ENCODE results near the gene MINDY1. TPM values are rescaled to one million over a fixed set of nuclear protein-coding genes. Genes with fewer than 3 reads are reported as not detected.
A peak's percentile ranks its signal among the peaks of the same experiment; 100 is the strongest.

MINDY1 gene
- total RNA-seq, 2 experiments from 2014 or later, result 16.4 to 18.3 TPM

DNA sequence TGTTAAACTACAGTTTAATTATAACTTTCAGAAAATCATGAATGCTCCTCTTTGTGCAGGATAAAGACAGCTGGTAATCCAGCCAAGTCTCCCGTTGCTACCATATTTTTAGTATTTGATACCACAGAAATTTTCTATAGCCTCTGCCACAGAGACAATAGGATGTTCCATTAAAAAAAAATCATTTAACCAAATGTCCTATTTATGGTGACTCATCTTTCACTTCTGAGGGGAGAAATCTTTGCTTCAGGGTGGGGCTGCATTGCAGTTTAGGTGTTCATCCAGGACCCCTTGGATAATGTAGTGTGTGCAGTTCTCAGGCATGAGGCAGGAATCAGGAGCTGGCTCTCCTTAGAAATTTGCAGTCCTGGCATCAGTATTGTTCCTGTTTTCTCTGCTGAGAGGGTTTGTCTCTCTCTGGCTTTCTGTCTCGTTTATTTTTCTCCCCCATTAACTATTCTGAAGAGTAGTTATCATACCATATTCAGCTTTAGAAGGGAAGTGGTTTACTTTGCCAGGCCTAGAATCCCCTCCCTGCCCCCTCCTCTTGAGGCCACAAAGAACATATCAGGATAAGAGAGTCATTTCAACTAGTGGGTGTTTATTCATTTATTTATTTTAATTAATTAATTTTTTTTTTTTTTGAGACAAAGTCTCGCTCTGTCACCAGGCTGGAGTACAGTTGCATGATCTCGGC lies 4.6 kb upstream of the MINDY1 start:
- Mint-ChIP-seq H3K9me3 (no peaks in the 10 kb centered on the region), H3K4me1 (ENCODE audit: low read depth) (peaks cover 47% of the 10 kb centered on the region), H3K36me3 (peaks cover 6% of the 10 kb centered on the region), H3K27ac (no peak overlapping the region), H3K27me3 (no peaks in the 10 kb centered on the region), H3K4me3 (no peak overlapping the region)
- ChIA-PET CTCF (interaction anchor here (0.8 to 1.0 kb wide), 4 partner anchors 9 to 17 kb away, joined by 3 to 4 read pairs (median 3); no protein-coding TSS in a partner anchor), POLR2A (interaction anchor here (0.8 kb wide), 1 partner anchor 145 kb away, joined by 3 read pairs; the partner anchor contains the start of gene TNFAIP8L2)
- DNase-seq, result no peak
- intact Hi-C loops (cut with micrococcal nuclease), result no loop called here

DNA sequence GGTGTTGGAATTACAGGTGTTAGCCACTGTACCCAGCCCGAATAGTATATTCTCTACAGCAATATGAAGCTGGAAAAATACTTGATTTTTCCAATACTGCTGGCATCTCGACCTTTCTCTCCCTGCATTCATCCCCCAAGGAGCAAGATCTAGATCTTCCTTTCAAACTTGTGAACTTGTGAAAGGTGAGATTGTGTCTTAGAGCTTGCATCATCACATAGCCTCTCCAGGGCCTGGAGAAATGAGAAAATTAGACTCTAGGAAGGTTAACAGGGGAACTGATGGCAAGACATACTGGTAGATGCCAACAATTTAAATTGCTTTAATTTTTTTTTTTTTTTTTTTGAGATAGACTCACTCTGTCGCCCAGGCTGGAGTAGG lies 3.6 kb upstream of the MINDY1 start:
- H3K4me1 Mint-ChIP-seq (ENCODE audit: low read depth), result peaks cover 55% of the 10 kb centered on the region
- no peak for DNase-seq
- CTCF ChIA-PET, result interaction anchor here (1.1 kb wide), 1 partner anchor 49 kb away, joined by 3 read pairs; the partner anchor contains the start of gene CDC42SE1
- no peak overlapping the region for H3K4me3 Mint-ChIP-seq
- H3K36me3 Mint-ChIP-seq, result peaks cover 6% of the 10 kb centered on the region
- H3K27ac Mint-ChIP-seq, result no peak overlapping the region
- H3K9me3 Mint-ChIP-seq, result no peaks in the 10 kb centered on the region
- H3K27me3 Mint-ChIP-seq, result no peaks in the 10 kb centered on the region
- POLR2A ChIA-PET, result no interaction called here
- intact Hi-C loops (cut with micrococcal nuclease), result no loop called here

DNA sequence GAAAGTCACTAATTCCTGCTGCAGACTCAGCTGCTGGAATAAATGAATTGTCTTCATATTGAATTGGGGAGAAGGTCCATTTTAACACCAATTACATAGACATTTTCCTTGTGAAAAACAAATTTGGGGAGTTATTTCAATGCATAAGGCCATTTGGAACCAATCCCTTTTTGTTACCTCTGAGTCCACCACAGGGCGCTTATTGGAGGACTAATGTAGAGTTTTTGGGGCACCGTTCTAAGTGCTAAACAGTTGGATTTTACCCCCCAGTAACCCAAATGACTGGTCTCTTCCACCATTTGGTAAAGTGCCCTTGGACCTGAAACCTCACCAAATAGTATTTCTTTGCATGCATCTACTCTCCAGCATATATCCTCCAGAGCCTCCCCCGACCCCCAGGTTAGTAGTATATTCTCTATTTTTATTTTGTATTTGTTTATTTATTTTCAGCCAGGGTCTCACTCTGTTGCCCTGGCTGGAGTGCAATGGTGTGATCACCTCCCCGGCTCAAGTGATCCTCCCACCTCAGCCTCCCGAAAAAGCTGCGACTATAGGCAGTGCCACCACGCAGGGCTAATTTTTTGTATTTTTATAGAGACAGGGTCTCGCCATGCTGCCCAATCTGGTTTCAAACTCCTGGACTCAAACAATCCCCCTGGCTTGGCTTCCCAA lies 3.1 kb upstream of the MINDY1 start:
- H3K4me1 Mint-ChIP-seq (ENCODE audit: low read depth), result peaks cover 58% of the 10 kb centered on the region
- H3K9me3 Mint-ChIP-seq, result no peaks in the 10 kb centered on the region
- peak overlapping the region; percentile 99 for H3K4me3 Mint-ChIP-seq
- no peak for DNase-seq
- intact Hi-C loops (cut with micrococcal nuclease), result loop anchor here (2.0 to 5.0 kb wide), 6 partner anchors 39 to 643 kb away; partner anchors contain the start of genes ARNT, ENSA and TNFAIP8L2
- no peaks in the 10 kb centered on the region for H3K27me3 Mint-ChIP-seq
- peaks cover 6% of the 10 kb centered on the region for H3K36me3 Mint-ChIP-seq
- ChIA-PET CTCF (interaction anchor here (1.1 to 1.2 kb wide), 2 partner anchors 15 to 49 kb away, joined by 3 to 6 read pairs; partner anchors contain the start of gene CDC42SE1), POLR2A (no interaction called here)
- H3K27ac Mint-ChIP-seq, result peak overlapping the region; percentile 97

DNA sequence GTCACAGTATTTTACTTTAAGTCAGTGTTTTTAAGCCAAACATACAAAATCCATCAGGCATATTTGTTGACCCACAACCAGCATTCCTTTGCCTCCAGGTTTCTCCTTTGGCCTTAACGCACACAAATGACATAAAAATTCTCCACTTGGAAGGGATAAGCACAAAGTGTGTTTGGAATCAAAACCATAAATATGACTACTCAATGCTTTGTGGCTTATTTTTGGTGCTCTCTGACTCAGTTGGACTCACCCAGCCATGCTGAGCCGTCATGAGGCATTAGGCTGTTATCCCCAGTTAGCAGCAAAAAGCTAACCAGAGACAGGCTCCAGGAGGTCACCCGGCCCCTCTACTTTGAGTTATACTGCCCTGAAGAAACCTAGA lies 2.5 kb upstream of the MINDY1 start:
- ChIA-PET CTCF (interaction anchor here (1.2 kb wide), 1 partner anchor 15 kb away, joined by 6 read pairs; no protein-coding TSS in a partner anchor), POLR2A (interaction anchor here (1.4 kb wide), 1 partner anchor 39 kb away, joined by 3 read pairs; the partner anchor contains the start of gene C1orf56)
- intact Hi-C loops (cut with micrococcal nuclease), result loop anchor here (2.0 to 5.0 kb wide), 6 partner anchors 40 to 642 kb away; partner anchors contain the start of genes ARNT, ENSA and TNFAIP8L2
- no peaks in the 10 kb centered on the region for H3K27me3 Mint-ChIP-seq
- peak overlapping the region; percentile 99 for H3K4me3 Mint-ChIP-seq
- peaks cover 6% of the 10 kb centered on the region for H3K36me3 Mint-ChIP-seq
- H3K4me1 Mint-ChIP-seq (ENCODE audit: low read depth), result peaks cover 61% of the 10 kb centered on the region
- H3K27ac Mint-ChIP-seq, result peak overlapping the region; percentile 97
- H3K9me3 Mint-ChIP-seq, result no peaks in the 10 kb centered on the region
- peak; percentile 47 for DNase-seq

GRCh38 chr1:151008244-151009205 lies 1.8 kb upstream of the MINDY1 start, which contains the start of gene PRUNE1:
TSS of gene PRUNE1 (plus strand) at chr1:151008449. CDS start at chr1:151008633, 184 bp downstream.
- H3K36me3 Mint-ChIP-seq, result peaks cover 5% of the 10 kb centered on the region
- intact Hi-C loops (cut with micrococcal nuclease), result loop anchor here (1.0 to 5.0 kb wide), 9 partner anchors 40 to 641 kb away; partner anchors contain the start of genes ARNT, ENSA and TNFAIP8L2
- H3K9me3 Mint-ChIP-seq, result no peaks in the 10 kb centered on the region
- no peaks in the 10 kb centered on the region for H3K27me3 Mint-ChIP-seq
- peaks cover 64% of the 10 kb centered on the region for H3K4me1 Mint-ChIP-seq (ENCODE audit: low read depth)
- ChIA-PET POLR2A (interaction anchor here (1.4 kb wide), 1 partner anchor 40 kb away, joined by 3 read pairs; the partner anchor contains the start of gene C1orf56), CTCF (interaction anchor here (1.2 kb wide), 1 partner anchor 16 kb away, joined by 6 read pairs; no protein-coding TSS in a partner anchor)
- peak within 1 kb of the TSS; percentile 97 for H3K27ac Mint-ChIP-seq
- peak; percentile 97 for DNase-seq
- H3K4me3 Mint-ChIP-seq, result peak within 1 kb of the TSS; percentile 99

DNA sequence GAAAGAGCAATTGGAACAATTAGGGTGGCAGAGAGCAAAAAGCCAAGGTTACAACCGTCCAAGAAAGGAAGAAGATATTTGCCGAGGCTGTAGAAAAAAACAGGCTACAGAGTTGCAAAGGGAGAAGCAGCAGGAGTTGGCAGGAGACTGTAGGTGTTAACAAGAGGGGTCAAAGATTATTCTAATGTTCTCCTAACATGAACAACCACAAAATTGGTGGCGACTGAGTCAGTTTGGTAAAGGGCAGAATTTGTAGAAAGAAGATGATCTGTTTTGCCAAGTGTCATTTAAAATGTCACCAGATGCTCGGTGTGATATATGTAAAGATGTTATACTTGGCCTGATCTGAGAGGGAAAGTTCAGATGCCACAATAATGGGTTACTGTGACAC lies 1.1 kb upstream of the MINDY1 start:
- peaks cover 68% of the 10 kb centered on the region for H3K4me1 Mint-ChIP-seq (ENCODE audit: low read depth)
- H3K36me3 Mint-ChIP-seq, result peaks cover 3% of the 10 kb centered on the region
- intact Hi-C loops (cut with micrococcal nuclease), result loop anchor here (1.0 to 5.0 kb wide), 9 partner anchors 41 to 641 kb away; partner anchors contain the start of genes ARNT, ENSA and TNFAIP8L2

DNA sequence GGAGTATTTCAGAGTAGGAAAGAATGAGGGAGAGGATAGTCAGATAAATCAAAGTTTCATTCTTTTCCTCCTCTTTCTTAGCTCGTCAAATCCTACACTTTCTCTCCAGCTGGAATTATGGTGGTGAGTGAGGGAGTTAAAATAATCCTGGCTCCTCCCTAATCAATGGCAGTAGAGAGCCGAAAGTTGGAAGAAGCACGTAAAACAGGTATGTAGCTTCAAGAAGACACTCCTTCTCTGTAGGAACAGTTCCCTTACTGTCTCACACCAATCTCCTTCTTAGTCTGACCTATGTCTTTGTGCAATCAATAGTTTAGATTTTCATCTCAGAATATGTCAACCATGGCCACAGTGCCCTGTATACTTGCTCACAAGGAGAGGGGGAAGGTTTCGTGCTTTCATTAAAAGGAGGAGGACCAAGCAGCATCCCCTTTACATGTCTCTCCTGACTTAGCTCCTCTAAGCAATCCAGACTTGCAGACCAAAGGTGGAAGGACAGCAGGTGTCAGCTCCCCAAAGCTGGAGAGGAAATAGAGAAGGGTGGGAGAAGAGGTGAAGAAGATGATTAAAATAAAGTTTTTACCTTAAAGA lies 878 bp downstream of the MINDY1 start:
- CTCF ChIA-PET, result interaction anchor here (0.6 to 14.0 kb wide), 13 partner anchors 8 to 166 kb away, joined by 3 to 222 read pairs (median 5); partner anchors contain the start of genes ANXA9, C1orf56 and CERS2
- Mint-ChIP-seq H3K4me1 (ENCODE audit: low read depth) (peaks cover 78% of the 10 kb centered on the region), H3K27me3 (no peaks in the 10 kb centered on the region), H3K27ac (peak overlapping the region; percentile 97), H3K9me3 (no peaks in the 10 kb centered on the region), H3K4me3 (peak overlapping the region; percentile 99), H3K36me3 (peaks cover 9% of the 10 kb centered on the region)
- intact Hi-C loops (cut with micrococcal nuclease), result loop anchor here (1.0 to 5.0 kb wide), 4 partner anchors 275 to 639 kb away; partner anchors contain the start of gene ENSA
- POLR2A ChIA-PET, result interaction anchor here (0.5 to 2.9 kb wide), 7 partner anchors 10 to 640 kb away, joined by 3 to 17 read pairs (median 3); partner anchors contain the start of genes CDC42SE1 and CERS2
- DNase-seq, result no peak

More for the DNA sequence above, 1.1 kb upstream of the MINDY1 start:
- DNase-seq, result no peak
- Mint-ChIP-seq H3K4me3 (peak overlapping the region; percentile 99), H3K27me3 (no peaks in the 10 kb centered on the region), H3K27ac (peak overlapping the region; percentile 97), H3K9me3 (no peaks in the 10 kb centered on the region)
- CTCF ChIA-PET, result no interaction called here
- POLR2A ChIA-PET, result interaction anchor here (1.4 to 2.9 kb wide), 2 partner anchors 40 to 50 kb away, joined by 3 to 17 read pairs; partner anchors contain the start of genes C1orf56 and CDC42SE1

GRCh38 chr1:151003180-151003579 lies 3.5 kb downstream of the MINDY1 start:
- Mint-ChIP-seq H3K27me3 (no peaks in the 10 kb centered on the region), H3K9me3 (no peaks in the 10 kb centered on the region), H3K4me1 (ENCODE audit: low read depth) (peaks cover 73% of the 10 kb centered on the region), H3K27ac (peak overlapping the region; percentile 97), H3K36me3 (peaks cover 8% of the 10 kb centered on the region), H3K4me3 (peak overlapping the region; percentile 27)
- intact Hi-C loops (cut with micrococcal nuclease), result no loop called here
- ChIA-PET POLR2A (no interaction called here), CTCF (interaction anchor here (0.6 to 14.0 kb wide), 6 partner anchors 8 to 442 kb away, joined by 3 to 222 read pairs (median 4); partner anchors contain the start of genes ANXA9 and CERS2)
- DNase-seq, result no peak

DNA sequence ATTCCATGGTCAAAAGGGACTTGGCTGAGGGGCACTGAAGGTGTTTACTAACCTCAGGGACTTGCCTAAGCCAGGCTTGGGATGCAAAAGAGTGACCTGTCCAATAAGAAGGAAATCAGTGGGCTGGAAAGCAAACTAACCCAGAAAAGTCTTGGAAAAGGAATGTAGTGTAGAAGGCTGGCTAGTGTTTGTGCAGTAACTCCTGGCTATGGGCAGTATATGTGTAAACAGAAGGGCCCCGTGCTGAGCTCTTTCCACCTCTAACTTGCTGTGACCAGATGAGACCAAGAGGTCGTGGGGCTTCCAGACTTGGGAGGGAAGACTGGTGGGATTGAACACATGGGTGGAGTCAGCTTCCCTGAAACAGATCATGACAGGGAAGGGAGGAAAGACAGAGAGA lies 4.1 kb downstream of the MINDY1 start:
- no peaks in the 10 kb centered on the region for H3K27me3 Mint-ChIP-seq
- peaks cover 8% of the 10 kb centered on the region for H3K36me3 Mint-ChIP-seq
- intact Hi-C loops (cut with micrococcal nuclease), result no loop called here
- CTCF ChIA-PET, result interaction anchor here (0.9 to 14.0 kb wide), 3 partner anchors 9 to 442 kb away, joined by 3 to 222 read pairs (median 3); partner anchors contain the start of genes ANXA9 and CERS2
- POLR2A ChIA-PET, result no interaction called here
- H3K27ac Mint-ChIP-seq, result peak overlapping the region; percentile 97
- DNase-seq, result no peak
- peak overlapping the region; percentile 27 for H3K4me3 Mint-ChIP-seq
- H3K9me3 Mint-ChIP-seq, result no peaks in the 10 kb centered on the region
- H3K4me1 Mint-ChIP-seq (ENCODE audit: low read depth), result peaks cover 69% of the 10 kb centered on the region

DNA sequence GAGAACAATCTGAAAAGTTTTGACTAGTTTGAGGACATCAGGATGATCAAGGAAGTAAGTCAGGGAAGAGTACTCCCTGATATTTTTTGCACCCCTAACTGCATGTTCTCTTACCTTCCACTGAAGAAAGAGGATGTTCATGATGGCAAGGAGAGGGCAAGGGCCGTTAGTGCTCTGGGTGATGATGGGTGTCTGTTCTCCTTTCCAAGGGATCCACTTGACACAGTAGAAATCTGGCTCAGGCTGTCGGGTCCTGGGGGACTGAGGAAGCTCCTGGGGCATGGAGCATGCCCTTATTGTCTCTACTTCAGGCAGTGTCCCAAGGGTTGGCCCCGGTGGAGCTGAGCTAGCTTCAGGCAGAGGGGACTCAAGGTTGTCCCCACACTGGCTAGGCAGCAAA lies 4.7 kb downstream of the MINDY1 start:
- intact Hi-C loops (cut with micrococcal nuclease), result no loop called here
- Mint-ChIP-seq H3K4me1 (ENCODE audit: low read depth) (peaks cover 63% of the 10 kb centered on the region), H3K4me3 (no peak overlapping the region), H3K36me3 (peaks cover 11% of the 10 kb centered on the region), H3K27ac (peak overlapping the region; percentile 18), H3K27me3 (no peaks in the 10 kb centered on the region), H3K9me3 (no peaks in the 10 kb centered on the region)
- no peak for DNase-seq
- ChIA-PET POLR2A (interaction anchor here (1.1 kb wide), 1 partner anchor 238 kb away, joined by 3 read pairs; no protein-coding TSS in a partner anchor), CTCF (interaction anchor here (1.2 to 14.0 kb wide), 2 partner anchors 10 to 24 kb away, joined by 3 to 222 read pairs; partner anchors contain the start of genes ANXA9 and CERS2)
